Measurements from ENCODE around the gene CAMK1.

The CAMK1 gene

DNA sequence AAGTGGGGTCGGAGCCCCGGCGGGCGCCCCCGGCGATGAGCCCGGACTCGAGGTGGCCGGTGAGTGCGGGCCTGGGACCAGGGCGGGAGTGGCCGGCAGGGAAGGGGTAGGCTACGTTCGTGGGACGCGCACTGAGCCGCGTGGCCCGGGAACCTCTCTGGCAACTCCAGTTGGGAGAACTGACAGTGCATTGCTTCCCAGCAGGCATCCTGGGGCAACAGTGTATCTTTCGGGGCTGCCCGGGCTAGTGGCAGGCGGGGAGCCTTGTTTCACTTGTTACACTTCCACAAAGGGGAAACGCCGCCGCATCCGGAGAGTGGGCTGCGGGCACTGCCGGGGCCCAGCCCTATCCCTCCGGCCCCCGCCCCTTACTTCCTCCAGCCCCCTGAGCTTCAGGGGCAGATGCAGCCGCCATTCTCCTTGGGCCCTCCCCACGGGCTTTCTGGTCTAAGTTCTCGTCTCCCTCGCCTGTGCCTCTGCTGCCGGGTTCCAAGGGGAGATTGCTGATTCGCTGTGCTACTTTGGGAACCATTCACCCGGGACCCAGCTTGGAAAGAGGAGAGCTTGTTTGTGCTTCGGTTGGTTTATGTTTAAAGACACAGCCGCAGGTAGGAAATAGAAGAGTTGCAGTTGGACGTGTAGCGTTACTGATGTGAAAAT is 37.5 kb downstream of the CAMK1 start:
- peak; percentile 45 for DNase-seq

DNA sequence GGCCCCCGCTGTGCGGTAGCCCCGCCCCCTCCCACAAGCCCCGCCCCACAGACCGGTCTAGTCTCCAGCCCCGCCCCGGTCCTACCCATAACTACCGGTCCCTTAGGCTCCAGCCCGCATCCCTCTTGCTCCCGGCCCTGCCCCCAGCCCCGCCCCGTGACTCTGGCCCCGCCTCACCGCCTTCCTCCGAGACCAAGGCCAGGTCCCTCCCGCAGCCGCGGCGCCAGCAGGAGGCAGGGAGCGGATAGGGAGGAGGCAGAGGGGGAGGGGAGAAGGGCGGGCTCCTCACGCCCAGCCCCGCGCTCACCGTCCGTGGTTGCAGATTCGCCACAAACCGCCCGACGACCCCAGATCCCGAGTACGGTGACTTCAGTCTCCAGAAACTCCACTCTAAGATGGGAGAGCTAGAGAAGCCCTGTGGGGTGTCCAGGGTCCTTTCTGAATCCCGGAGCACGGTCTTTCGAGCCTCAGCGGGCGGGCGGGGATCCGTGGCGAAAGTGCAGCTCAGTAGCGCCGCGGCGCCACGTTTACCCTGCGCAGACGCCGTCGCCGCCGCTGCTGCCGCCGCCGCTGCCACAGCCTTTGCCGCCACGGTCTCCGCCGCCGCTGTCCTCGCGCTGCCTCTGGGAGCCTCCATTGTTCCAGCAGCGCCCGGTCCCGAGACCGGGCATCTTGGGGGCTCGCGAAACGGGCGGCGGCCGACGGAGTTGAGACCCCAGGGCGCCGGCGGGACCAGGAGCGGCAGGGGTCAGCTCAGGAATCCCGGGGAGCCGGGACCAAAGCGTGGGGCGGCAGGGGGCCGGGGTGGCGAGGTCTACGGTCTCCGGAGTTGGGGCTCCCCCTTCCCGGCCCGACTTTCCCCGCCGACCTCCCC is 38.3 kb downstream of the CAMK1 start, which contains the start of gene BRPF1:
Gene BRPF1, plus strand, starts transcription at position 530 of the 874 bp plus-strand sequence. CDS start 2,406 bp downstream, outside the sequence.
- peak; percentile 98 for DNase-seq

DNA sequence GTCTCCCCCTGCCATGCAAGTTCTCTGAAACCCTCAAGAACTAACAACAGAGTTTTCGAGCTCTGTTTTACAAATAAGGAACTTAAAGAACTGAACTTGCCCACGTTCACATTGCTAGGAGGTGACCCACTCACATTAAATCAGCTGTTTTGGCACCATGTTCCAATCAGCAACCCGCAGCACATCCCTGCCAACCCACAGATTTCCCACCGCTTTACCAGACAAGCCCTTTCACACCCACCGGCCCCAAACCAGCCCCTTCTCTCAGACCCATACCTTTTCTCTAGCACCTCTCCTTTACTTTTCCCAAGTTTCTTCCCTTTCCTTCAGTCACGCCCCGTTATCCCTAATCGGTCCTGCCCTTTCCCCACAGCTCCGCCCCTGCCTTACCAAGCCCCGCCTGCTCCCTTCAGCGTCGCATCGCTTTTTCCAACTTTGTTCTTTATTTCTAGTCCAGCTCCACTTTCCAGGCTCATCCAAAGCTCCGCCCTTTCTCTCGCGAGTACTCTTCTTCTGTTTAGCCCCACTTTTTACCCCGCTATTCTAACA is 39.0 kb downstream of the CAMK1 start:
- DNase-seq: peak; percentile 52

DNA sequence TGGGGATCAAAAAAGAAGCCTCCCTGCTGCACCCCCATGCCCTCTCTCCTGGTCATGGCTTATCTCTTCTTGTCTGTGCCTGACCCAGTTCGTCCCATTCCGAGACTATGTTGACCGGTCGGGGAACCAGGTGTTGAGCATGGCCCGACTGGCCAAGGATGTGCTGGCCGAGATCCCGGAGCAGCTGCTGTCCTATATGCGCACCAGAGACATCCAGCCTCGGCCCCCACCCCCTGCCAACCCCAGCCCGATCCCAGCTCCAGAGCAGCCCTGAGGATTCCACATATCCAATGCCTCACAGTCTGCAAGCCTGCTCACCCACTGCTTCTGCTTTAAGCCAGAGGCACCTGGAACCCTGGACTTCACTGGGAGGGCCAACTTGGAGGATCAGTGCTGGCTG is 40.3 kb downstream of the CAMK1 start:
- no peak for DNase-seq

DNA sequence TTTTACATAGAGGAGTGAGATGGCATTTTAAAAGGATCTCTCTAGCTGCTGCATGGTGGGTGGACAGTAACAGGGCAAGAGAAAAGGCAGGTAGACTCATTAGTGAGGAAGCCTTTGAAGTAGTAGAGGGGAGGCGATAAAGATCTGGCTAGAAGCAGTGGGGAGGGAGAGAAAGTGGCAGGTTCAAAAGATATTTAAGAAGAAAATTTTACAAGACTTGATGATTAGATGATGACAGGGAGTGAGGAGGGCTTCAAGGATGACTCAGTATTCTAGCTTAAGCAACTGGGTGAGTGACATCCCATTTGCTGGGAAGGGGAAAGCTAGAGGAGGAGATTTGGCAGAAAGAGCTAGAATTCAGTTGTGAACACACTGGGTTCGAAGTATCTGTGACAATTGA is 42.0 kb downstream of the CAMK1 start:
- DNase-seq: no peak

DNA sequence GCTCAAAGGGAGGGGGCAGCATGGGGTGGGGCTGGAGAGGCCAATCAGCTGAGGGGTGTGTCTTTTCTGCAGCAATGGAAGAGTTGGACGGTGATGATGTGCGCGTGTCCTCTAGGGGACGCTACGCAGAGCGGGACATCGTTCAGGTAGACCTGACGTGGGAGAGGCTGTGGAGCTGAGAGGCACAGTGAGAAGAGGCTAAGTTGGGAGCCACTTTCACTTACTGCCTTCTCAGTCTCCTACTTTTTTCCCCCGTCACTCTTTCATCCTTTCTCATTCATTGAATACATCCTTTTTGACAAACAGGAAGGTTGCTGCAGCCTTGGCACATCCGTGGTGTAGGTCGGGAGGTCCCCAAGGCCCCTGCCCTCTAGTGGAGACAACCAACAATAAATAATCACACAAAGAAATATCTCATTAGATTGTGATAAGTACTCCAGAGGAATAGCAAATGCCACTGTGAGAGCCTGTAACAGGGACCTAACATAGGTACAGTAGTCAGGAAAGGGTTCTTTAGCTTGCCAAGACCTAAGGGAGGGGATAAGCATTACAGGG is 42.6 kb downstream of the CAMK1 start:
- DNase-seq: peak; percentile 62

DNA sequence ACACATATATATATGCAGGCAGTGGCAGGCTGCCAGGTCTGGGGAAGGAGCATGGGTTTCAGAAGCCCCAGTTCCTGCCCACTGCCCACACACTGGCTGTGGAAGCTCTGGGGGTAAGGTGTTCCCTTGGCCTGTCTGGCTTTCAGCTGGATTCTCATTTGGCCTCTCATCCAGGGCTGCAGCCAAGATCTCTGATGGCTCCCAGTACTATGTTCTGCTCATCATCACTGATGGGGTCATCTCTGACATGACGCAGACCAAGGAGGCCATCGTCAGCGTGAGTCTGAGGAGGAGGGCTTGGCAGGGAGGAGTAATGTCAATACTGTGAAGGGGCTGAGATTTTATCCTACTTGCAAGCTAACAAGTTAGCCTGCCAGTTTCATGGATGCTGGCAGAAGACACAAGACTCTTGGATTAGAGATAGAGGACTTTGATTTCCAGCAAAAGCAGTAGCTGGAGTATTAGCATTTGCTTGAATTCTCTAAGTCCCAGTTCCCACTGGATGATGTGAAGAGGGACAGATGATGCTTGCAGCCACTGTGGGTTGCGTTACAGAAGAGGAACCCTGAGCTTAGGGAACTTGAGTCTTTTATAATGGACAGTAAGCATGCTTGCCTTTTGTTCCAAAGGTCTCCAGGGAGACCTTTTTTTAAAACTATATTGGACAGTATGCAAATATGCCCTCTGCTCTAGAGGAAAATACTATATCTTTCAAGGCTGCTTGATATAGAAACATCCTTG is 43.8 kb downstream of the CAMK1 start:
- no peak for DNase-seq

DNA sequence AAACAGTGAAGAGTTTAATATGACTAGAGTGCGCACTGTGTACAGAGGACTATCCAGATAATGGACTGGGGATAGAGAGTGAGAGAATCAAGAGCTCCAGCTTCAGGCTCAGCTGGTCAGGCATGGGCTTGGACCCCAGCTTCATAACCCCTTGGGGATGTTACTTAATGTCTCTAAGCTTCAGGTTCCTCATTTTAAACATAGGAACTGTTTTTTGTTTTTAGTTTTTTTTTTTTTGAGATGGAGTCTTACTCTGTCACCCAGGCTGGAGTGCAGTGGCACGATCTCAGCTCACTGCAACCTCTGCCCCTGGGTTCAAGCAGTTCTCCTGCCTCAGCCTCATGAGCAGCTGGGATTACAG is 48.1 kb downstream of the CAMK1 start:
- no peak for DNase-seq

DNA sequence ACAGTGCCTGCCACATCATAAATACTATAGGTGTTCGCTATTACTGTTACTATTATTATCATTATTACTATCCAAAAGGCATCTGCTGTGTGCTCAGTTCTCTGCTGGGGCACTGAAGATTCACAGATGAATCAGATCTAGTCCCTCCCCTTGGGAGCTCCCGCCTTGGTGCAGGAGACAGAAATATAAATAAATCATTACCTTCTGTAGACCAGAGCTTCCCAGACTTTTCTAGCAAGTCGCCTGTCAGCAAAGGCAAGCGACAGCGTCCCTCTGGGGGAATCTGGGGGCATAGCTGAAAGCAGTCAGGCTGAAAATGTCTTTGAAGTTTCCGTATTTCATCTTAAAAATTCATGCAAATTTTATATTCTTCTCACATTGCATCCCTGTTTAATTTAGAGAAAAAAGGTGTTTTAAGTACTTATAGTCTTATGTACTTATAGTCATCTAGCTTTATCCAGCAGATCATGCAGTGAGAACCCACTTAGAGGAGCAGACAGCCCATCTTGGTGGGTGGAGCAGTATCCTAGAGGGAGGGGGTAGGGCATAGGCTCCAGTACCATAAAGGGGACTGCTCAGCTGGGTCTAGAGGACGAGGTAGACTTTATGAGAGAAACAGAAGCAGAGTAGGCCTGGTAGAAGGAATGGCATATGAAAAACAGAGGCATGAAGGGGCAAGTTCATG is 48.6 kb downstream of the CAMK1 start:
- no peak for DNase-seq

DNA sequence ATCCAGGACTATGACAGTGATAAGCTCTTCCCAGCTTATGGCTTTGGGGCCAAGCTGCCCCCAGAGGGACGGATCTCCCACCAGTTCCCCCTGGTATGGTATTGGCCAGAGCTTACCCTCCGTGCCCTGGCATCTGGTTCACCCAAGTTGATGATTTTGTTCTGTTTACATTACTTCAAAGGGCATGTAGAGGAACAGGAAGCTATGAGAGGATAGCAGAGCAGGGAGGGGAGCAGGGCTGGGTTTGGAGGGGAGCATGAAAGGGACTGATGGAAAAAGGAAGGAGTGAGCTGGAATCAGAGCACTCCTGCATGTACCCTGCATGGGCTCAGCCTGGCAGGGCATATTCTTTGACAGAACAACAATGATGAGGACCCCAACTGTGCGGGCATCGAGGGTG is 51.6 kb downstream of the CAMK1 start:
- DNase-seq: no peak

DNA sequence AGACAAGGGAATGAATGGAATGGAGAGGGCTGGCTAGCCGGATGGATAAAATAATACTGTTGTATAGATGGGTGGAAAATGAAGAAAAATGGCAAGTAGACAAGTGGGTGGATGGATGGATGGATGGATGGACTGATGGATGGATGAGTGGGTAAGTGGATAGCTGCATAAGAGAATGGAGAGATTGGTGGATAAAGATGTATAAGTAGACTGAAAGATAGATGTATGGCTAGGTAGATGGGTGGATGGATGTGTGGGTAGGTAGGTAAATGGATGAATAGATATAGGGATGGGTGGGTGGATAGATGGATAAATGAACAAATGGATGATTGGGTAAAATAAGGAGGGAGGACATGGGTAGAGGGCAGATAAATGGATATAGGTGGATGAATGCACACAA is 52.2 kb downstream of the CAMK1 start:
- no peak for DNase-seq

DNA sequence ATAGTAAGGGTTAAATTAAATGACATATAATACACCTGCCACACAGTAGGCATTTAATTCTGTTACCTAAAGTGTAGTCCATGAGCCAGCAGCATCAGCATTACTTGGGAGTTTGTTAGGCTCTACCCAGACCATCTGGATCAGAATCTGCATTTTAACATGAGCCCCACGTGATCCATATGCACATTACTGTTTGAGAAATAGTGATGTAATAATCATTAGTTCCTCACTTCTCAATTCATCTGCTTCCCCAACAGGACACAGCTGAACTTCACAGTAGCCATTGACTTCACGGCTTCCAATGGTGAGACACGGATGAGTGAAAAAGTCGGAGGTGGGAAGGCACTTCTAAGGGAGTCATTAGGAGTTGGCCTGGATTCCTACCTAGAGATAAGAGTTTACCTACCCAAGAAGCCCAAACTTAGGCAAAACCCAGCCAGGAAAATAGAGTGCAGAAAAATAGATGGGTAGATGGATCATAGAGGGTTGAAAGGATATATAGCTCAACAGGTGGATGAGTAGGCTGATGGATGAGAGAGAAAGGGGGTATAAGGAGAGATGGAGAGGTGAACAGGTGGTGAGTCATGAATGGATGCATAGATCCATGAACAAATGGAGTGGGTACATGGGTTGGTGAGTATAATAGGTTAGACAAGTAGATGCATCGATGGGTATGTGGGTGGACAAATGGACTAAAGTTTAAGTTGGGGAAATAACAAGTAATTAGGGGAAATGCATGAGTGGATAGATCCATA is 52.8 kb downstream of the CAMK1 start:
- DNase-seq: no peak

DNA sequence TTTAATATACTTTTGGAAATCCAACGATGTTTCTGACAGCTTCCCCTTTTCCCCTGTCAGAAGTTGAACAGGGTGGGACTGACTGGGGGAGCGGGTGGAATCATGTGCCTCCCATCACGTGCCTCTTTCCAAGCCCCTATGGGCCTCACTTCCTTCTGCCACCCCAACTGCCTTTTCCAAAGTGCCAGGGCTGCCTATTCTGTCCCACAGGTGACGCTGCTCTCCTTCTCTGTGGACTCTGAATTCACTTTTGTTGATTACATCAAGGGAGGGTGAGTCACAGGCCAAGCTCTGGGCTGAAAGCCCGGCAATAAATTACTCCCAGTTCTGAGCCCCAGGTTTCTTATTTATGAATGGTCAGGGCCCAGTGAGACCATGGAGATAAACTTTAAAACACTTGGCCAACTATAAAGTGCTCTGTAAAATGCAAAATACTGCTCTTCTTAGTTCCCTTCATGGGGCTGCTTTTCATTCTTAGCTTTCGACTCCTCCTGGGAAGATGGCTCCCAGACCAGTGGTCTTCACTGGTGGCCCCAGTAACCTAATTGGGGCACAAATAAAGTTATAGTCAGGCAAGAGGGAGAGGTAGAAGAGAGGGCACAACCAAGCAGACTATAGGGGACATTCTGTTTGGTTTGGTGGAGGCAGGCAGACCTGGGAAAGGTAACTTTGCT is 53.8 kb downstream of the CAMK1 start:
- peak; percentile 45 for DNase-seq

DNA sequence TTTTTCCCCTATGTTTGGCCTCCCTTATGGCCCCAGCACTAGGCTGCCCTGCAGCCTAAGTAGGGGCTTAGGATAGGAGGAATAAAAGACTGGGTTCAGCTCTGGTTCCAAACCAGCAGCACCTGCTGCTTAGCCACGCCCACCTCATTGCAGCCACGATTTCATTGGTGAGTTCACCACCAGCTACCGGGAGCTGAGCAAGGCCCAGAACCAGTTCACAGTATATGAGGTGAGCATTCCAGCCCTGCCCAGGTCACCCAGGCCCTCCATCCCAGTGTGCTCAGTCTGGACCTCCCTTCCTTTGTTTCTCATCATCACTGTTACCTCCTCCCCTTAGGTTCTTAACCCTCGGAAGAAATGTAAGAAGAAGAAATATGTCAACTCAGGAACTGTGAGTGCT is 54.6 kb downstream of the CAMK1 start:
- no peak for DNase-seq

DNA sequence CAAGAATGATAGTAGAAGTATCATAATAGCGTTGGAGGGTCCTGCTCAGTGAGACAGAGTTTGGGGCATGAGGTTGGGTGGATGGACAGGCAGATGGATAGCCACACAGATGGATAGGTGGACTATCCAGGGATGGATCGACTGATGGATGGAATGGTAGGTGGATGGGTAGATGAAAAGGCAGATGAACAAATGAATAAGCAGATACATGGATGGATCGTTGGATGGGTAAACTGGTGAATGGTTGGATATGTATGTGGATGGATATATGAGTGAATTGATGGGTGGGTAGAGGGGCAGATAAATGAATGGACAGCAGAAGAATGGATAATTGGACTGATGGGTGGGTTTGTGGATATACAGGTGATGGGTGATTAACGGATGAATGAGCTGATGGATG is 56.6 kb downstream of the CAMK1 start:
- no peak for DNase-seq

DNA sequence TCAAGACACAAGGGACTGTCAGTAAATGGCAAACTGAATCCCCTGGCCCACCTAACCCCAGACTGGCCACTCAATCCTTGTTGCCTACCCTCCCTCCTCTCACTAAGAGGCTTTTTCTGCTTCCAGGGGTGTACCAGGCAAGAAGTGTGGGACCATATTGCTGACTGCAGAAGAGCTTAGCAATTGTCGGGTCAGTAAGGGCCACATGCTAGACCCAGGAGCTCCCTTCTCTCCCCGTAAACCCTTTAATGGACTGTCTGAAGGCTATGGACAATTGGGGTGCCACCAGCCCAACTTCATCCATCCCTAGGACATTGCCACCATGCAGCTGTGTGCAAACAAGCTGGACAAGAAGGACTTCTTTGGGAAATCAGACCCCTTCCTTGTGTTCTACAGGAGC is 57.3 kb downstream of the CAMK1 start:
- no peak for DNase-seq

DNA sequence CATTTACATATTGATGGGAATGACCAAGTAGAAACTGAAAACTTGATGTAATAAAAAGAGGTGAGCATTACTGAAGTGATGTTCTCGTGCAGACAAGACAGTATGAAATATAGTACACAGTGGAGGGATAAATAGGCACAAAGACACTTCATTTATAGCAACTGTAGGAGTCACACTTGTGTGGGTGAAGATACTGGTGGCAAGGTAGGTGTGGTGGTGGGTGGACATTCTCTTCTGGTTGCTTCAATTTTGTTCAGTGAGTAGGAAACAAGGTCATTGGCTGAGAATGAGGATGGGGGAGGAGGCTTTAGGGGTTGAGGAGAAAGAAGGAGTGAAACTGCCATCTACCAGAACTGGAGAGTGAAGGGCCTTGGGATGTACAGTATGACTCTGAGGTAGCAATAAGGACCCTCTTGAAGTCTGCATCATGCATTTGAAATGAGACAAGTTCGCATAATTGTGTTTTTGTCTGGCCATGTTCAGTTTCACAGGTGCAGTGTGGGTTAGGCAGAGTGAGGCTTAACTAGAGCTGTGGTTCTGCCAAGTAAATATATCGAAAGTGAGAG is 59.5 kb downstream of the CAMK1 start:
- DNase-seq: no peak

Data from 8988T (cell line).